Hippocampal formation (tissue), 2 donors: ENCODE results near the gene UFD1.

Experiments used
- DNase-seq, 2 donors: peaks; one replicate each; lab custom pipeline; 2025; lab: John Stamatoyannopoulos, UW

The UFD1 gene

DNA sequence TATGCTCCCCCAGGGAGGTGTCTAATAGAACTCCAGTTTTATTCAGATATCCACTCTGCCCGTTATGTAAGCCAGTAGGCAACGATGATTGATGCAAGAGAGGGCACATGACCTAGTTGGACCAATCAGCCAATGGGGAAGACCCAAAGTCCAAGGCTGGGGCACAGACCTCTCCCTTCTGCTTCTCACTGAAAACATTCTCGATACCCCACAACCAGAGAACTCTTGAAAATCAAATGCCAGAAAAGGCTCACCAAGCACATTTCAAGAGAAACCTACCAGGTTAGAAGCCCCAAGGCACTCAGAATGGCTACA is 54.9 kb downstream of the UFD1 start:
- DNase-seq, result no peak

DNA sequence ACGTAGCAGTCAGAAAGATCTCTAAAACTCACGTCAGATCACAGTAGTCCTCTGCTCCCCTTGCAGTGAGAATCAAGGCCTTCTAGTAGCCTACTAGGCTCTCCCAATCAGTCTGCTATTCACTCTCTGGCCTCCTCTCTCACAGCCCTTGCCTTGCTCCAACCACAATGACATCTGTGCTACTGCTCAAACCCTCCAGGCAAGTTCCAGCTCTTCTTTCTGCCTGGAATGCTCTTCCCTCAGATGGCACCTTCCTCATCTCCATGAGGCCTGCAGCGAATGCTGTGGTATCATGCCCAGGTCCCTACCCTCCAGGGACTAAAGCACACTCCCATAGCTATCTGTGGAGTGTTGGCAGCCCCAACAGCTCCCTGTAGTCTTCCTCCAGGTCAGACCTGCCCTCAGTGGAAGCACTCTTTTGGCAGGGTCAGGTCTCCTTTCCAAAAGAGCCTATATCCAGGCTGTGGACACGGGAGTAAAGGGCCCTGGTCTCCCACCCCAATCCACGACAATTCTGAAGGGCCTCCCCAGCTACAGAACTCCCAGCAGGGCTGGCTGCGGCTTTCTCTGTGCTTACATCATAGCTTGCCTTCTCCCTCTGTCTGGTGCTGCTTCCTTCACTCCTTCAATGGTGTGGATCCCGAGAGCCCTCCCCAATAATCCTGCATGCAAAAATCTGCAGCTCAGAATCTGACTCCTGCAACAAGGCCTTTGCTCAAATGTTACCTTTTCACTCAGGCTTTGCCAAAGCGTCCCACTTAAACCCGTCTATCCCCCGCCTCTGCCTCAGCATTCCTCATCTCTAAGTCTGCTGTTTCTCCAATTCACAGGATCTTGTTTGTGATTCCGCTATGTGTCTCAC is 56.3 kb downstream of the UFD1 start:
- no peak for DNase-seq

DNA sequence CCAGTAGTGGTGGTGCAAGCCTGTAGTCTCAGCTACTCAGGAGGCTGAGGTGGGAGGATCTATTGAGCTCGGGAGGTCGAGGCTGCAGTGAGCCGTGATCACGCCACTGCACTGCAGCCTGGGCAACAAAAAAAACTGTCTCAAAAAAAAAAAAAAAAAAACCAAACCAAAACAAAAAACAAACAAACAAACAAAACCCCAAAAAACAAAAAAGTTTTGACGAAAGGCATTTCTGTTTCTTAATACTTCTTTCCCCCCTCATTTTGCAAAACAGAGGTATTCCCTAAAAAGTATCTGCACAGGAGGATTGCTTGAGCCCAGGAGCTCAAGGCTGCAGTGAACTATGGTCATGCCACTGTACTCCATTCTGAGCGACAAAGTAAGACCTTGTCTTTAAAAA is 58.7 kb downstream of the UFD1 start:
- DNase-seq, result no peak

DNA sequence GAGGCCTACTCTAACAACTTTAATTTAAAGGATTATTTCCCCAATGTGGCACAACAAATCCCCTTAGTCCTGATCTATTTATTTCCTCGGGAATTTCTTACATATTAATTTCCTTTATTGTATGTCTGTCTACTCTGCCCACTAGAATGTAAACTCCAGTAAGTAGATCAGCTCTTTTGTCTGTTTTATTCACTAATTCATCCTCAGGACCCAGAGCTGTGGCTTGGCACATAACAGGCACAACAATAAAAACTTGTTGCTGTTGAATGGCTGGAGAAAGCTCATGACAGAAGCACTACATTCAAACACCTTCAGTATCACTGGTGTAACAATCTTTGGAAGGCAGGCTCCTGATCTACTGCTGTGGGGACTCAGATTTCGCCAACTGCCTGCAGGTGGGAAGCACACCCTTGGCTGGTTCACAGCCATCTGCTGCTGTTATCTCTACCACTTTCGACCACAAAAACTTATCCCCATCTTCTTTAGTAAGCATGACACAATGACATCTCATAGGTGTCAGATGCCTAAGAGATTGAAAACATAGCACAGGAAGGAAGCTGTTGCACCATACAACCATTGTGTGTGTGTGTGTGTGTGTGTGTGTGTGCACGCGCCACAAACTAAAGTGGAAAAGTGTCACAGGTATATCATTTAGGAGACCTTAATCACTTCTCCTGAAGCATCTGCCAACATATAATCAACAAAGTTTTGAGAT is 59.4 kb downstream of the UFD1 start:
- DNase-seq, result no peak

DNA sequence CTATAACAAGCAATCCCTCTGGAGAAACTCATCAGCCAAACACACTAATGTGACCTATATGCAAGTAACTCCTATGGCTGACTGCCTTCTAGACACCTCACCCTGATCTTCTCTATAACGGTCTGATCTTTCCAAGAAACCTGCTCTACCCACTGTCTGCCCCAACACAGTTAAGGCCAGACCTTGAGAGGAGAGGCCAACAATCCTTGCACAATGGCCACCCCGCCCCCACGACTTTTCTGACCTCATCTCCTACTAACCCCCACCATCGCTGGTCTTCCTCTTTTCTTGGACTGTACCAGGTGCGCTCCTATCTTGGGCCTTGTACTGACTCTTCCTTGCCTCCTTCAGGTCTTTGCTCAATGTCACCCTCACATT is 59.9 kb downstream of the UFD1 start:
- DNase-seq, result no peak

DNA sequence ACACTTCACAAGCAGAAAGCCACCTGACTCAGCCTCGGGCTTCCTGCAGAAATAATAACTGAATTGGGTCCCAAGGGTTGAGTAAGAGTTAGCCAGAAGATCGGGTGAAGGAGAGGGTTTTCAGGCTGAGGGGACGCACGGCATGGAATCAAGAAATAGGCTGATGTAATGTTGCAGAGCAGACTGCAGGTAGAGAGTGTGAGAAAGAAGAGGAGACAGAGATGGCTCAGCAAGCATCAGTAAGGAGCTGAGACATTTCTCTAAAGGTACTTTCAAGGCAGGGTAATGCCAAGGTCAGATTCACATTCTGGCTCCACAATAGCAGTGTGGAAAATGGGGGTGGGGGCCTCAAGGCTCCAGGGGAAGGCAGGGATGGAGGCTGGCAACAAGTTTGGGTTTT is 66.1 kb downstream of the UFD1 start:
- no peak for DNase-seq

DNA sequence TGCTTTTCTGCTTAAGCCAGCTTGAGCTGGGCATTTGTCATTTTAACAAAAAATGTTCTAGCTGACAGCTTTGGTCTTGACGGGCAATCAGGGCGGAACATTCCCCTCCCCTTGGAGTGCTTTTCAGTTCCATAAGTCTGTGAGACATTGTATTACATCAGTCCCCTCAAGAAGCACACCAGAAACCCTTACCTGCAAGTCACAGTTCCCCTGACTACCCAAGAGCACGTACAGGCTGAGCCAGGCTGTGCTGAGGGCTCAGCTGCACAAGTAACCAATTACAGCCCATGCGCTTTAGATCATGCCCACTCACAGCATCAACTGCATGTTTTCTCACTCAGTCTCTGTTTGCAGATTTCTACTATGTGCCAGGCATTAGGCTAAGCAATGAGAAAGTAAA is 66.5 kb downstream of the UFD1 start:
- DNase-seq, result no peak

DNA sequence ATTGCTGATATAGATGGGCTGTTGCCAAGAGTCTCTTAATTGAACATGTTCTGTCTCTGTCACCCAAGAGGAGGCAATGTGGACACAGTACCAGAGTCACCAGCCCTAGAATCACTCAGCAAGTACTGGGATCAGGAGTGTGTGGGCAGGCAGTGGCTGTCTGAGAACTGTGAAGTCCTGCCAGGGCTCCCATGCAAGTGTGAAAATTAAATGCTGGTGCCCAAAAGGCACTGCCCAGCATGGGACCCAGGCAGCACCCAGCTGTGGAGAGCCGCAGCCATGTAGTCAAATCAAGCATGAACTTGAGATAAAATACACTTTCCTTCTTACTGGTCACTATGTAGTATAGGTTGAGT is 67.3 kb downstream of the UFD1 start:
- no peak for DNase-seq

DNA sequence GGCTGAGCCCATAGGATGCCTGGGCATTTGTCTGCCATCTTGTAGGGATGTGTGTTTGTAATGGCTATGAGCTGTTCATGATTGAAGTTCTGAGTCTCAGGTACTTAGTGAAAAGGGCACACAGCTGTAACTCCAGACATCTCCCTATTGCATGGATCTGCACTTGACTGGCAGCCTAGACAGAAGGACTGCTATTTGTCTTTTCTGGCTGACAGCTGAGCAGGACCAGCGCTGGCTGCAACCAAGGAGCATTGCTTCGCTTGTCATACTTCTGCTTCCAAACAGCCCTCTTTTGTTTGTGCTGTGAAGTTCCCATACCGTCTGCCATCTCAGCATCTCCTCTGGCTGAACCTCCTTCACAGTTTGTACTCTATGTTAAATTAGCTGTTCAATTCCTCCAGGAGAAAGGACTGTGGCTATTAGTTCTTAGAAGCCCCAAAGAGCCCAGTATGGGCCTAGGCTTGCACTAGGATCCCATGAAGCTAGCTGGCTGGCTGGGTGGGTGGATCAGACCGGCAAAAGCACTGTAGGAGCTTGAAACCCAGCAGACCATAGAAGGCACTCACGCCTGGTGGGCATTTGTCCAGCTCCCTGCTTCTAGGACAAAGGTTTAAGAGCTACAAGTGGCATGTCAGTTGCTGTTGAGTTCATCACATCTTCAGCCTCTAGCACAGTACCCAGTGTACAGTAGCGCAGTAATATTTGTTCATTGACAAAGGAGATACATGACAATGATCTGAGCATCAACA is 67.9 kb downstream of the UFD1 start:
- DNase-seq, result no peak

DNA sequence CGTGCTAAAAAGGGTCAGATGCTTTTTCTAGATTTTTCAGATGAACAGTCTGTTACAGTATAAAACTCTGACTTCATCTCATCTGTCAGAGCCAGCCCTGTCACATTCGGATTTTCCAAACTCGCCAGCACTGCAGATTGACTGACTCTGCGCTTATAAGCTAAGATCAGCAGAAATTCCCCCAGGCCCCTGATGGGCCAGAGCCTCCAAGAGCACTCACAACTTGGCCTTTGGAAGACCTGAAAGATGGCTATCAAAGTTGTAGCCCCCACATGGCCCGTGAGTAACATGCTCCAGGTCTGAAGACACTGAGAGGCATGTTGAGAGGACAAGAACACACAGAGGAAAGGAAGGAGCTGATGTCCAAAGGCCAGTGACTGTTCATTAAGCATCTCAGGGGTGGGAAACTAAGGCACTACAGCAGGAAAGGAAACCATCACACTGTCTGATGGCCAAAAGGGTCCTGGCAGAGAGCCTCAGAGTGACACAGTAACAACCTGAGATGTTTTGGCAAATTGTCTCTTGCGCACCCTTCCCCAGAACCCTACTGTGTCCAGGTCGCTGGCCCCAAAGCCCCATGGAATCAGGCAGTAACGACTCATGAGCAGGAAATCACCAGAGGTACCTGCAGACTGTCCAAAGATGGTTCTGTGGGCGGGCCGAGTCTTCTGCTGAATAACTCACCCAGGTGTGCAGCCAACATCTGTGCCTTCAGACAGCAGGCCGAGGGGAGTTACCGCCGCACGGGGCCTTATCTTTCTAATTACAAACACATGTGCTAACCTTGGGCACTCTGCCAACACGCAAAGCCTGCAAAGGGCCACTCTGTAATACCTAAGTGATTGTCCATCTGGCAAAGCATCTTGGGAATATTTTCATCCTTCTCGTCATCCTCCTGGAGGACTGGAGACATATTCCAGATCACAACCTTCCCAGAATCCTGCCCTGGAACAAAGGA is 71.1 kb downstream of the UFD1 start:
- no peak for DNase-seq

DNA sequence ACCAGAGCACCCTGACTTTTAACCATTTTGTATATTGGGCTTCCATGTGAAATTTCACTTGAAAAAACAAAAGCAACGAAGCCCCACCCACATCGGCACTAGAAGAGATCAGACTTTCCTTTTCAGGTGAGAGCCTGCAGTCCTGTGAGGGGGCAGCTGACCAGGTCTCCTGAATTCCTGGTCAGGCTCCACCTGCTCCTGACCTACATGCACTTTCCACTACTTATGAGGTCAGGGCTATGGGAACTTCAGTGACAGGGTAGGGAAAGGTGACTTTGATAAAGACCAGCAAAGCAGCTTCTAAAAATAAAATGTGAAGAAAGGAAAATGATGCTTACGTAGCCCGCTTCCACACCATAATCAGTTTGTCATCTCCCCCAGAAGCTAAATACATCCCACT is 72.1 kb downstream of the UFD1 start:
- DNase-seq, result no peak

DNA sequence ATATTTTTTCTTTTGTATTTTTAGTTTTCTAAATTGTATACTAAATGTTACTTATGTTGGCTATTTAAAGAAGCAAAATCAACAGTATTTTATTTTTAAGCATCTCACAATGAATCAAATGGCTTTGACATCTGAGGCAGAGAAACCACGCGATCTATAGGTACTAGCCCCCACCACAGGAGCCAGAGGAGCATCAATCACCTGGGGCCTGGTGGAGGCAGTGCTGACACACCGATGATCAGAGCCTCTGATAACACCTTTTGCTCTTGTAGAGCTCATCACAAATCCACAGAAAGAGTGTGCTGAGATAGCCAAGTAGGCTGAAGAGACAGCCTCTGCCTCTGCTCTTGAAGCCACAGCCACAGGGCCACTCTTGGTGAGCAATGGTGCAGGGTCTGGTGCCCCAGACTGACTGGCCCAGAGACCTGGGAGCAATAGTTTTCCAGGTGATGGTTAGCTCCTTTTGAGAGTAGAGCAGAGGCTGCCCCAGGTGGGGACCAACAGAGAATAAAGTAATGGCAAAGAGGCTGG is 72.6 kb downstream of the UFD1 start:
- DNase-seq, result no peak

DNA sequence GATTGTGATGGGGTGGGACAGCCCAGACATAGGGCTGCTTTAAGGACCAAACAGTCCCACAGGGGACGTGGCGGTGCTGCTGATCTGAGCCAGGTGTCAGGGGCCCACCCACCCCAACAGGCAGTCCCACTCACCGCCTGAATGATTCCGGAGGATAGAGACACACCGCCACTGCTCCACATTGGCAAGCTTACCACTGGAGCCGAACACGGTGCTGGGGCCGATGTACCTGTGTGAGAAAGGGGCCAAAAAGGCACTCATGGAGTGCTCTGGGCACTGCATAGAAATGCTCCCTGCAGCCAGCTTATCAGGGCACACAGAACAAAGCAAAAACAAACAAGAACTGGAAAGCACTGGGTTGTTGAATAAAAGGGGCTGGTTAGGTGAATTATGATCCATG is 73.3 kb downstream of the UFD1 start:
- no peak for DNase-seq

DNA sequence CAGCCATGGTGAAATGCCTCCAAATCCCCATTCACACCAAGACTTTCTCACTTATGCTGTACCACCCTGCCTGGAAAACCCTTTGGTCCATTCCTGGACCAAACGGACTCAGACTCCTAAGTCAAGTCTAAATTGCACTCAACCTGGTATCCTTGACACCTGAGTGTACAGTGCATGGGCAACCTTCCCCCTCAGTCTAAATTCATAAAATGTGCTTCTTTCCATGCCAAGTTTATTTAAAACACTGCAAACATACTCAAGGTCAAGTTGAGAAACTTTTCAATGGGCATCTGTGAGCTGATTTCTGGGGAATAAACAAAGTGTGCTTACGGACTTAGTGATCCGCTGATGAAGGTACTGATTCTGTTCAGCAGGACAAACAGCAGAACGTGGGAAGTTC is 73.9 kb downstream of the UFD1 start:
- no peak for DNase-seq

DNA sequence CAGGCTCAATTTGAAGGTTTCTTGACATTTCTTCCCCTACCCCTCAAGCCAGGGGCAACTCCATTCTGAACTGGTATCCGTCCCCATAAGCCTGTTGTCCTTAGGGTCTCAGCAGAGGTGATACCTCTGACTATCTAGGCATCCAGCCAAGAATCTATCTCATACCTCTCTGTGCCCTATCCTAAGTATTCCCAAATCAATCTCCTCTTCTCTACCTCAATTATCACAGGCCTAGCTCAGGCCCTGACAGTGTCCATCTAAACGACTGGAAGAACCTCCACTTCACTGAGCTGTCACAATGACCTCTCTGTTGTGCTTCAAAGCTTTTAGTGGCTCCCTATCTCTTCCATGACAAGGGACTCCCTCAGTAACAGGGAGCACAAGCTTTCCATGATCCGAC is 74.3 kb downstream of the UFD1 start:
- no peak for DNase-seq

DNA sequence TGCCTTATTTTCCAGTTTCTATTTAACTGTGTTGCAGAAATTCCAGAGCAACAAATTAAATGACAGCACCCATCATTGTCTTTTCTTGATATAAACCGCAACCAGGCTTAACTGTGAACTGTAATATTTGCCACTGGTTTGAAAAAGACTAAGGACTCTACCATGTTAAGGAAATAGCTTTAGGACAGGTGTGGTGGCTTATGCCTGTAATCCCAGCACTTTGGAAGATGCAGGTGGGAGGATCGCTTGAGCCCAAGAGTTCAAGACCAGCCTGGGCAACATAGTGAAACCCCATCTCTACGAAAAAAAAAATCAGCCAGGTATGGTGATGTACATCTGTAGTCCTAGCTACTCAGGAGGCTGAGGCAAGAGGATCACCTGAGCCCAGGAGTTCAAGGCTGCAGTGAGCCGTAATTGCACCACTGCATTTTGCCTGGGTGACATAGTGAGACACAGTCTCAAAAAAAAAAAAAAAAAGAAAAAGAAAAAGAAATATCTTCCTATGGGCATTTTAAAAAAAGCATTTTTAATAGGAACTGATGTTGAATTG is 76.3 kb downstream of the UFD1 start:
- no peak for DNase-seq

DNA sequence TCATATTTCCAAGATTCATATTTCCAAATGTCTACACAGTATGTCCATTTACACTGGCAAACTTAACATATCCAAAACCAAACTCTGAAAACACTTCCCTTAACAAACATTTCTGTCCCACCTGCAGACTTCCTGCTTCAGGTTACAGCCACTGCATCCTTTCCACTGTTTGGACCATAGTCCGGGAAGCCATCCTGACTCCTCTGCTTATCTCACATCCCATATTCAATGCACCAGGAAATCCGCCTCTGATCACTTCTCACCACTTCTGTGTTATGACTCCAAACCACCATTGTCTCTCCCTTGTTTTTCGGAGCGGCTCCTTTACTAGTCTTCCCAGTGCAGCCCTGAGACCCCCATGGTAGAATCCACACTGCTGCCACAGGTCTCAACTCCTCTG is 77.5 kb downstream of the UFD1 start:
- DNase-seq, result no peak

DNA sequence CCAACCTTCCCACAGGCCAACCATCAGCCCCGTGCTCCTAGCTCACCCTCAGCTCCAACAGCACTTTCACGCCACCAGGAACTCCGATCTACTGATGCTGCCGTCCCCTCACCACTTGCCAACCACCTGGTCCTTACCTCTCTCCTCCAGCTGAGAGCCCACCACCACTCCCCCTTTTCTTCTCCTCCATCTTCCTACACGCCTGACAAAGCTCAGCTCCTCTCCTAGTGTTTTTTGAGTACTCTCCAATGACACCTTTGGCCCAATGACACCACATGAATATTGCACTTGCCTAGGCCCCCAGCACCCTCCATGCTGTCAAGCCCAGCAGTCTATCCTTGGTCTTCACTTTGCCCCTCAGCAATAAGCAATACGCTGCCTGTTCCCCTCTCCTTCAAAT is 78.1 kb downstream of the UFD1 start:
- no peak for DNase-seq
